Measurements from ENCODE around the gene SPDYE1. TPM values are rescaled to one million over a fixed set of nuclear protein-coding genes. Genes with fewer than 3 reads are reported as not detected.

SPDYE1 gene
- total RNA-seq, 1 donor from 2014 or later = not detected

GRCh38 chr7:44043902-44044301, 46.2 kb downstream of the SPDYE1 start:
- intact Hi-C loops (cut with micrococcal nuclease) = loop anchor here (1.0 to 2.0 kb wide), 2 partner anchors 25 to 38 kb away; partner anchors contain the start of gene POLM

GRCh38 chr7:44044315-44045225, 46.9 kb downstream of the SPDYE1 start, which contains the start of gene DBNL:
DBNL (plus strand) TSS chr7:44044702; CDS start chr7:44044738, 36 bp downstream.
- intact Hi-C loops (cut with micrococcal nuclease) = loop anchor here (1.0 to 2.0 kb wide), 2 partner anchors 26 to 38 kb away; partner anchors contain the start of gene POLM

- intact Hi-C loops (cut with micrococcal nuclease) = loop anchor here (2.0 kb wide), 1 partner anchor 27 kb away; no protein-coding TSS in a partner anchor
Observed at GRCh38 chr7:44045226-44046014, 47.7 kb downstream of the SPDYE1 start.

- intact Hi-C loops (cut with micrococcal nuclease) = no loop called here
Observed at GRCh38 chr7:44046321-44047061, 48.8 kb downstream of the SPDYE1 start.

- intact Hi-C loops (cut with micrococcal nuclease) = no loop called here
Observed at GRCh38 chr7:44048031-44048795, 50.5 kb downstream of the SPDYE1 start.

GRCh38 chr7:44050121-44050914, 52.6 kb downstream of the SPDYE1 start:
- intact Hi-C loops (cut with micrococcal nuclease) = no loop called here

GRCh38 chr7:44050915-44051560, 53.3 kb downstream of the SPDYE1 start:
- intact Hi-C loops (cut with micrococcal nuclease) = no loop called here

GRCh38 chr7:44051611-44052220, 54.0 kb downstream of the SPDYE1 start:
- intact Hi-C loops (cut with micrococcal nuclease) = no loop called here

- intact Hi-C loops (cut with micrococcal nuclease) = no loop called here
Observed at GRCh38 chr7:44052771-44053365, 55.2 kb downstream of the SPDYE1 start.

- intact Hi-C loops (cut with micrococcal nuclease) = no loop called here
Observed at GRCh38 chr7:44056681-44057080, 59.0 kb downstream of the SPDYE1 start.

GRCh38 chr7:44057181-44057848, 59.6 kb downstream of the SPDYE1 start:
- intact Hi-C loops (cut with micrococcal nuclease) = no loop called here

- intact Hi-C loops (cut with micrococcal nuclease) = no loop called here
Observed at GRCh38 chr7:44057849-44058758, 60.4 kb downstream of the SPDYE1 start.

GRCh38 chr7:44058759-44059218, 61.1 kb downstream of the SPDYE1 start:
- intact Hi-C loops (cut with micrococcal nuclease) = no loop called here

GRCh38 chr7:44059219-44060090, 61.8 kb downstream of the SPDYE1 start:
- intact Hi-C loops (cut with micrococcal nuclease) = no loop called here

All from T-helper 2 cell treated with Interferon-gamma antibody and Interleukin-4, amounts not matched to agents 100 ng/mL and 5 ng/mL, for 36 hours (primary cell).